CD4-positive, alpha-beta T cell treated with Interleukin-12 subunit alpha and Interleukin-12 subunit beta, for 1 hour (primary cell): ENCODE measurements around the gene SLC6A4.
"Not testable (repeated sequence)": the region's sequence is repeated elsewhere in the genome, so short reads cannot be mapped to it uniquely, and the experiment has no call there.

ENCODE experiments used
- DNase-seq: peaks from one replicate; pipeline ENCODE4 v3.0.0-alpha.2; 2020

The SLC6A4 gene

GRCh38 chr17:30217746-30218245 is 17.7 kb downstream of the SLC6A4 start:
- DNase-seq = no peak

- DNase-seq = no peak
Observed at GRCh38 chr17:30217054-30217453, 18.4 kb downstream of the SLC6A4 start.

- DNase-seq = no peak
Observed at GRCh38 chr17:30212750-30213149, 22.7 kb downstream of the SLC6A4 start.

GRCh38 chr17:30211371-30211770 is 24.1 kb downstream of the SLC6A4 start:
- DNase-seq = no peak

GRCh38 chr17:30210901-30211300 is 24.6 kb downstream of the SLC6A4 start:
- DNase-seq = no peak

GRCh38 chr17:30210366-30210765 is 25.1 kb downstream of the SLC6A4 start:
- DNase-seq = no peak

- no peak for DNase-seq
Observed at GRCh38 chr17:30209930-30210329, 25.6 kb downstream of the SLC6A4 start.

GRCh38 chr17:30208214-30208613 is 27.3 kb downstream of the SLC6A4 start:
- DNase-seq = no peak

GRCh38 chr17:30207655-30208054 is 27.8 kb downstream of the SLC6A4 start:
- no peak for DNase-seq

- DNase-seq = no peak
Observed at GRCh38 chr17:30203471-30203981, 32.0 kb downstream of the SLC6A4 start.

- DNase-seq = not testable (repeated sequence)
Observed at GRCh38 chr17:30200656-30201055, 34.8 kb downstream of the SLC6A4 start.

GRCh38 chr17:30200106-30200505 is 35.4 kb downstream of the SLC6A4 start:
- no peak for DNase-seq

- no peak for DNase-seq
Observed at GRCh38 chr17:30199600-30199999, 35.9 kb downstream of the SLC6A4 start.

- no peak for DNase-seq
Observed at GRCh38 chr17:30197416-30197815, 38.1 kb downstream of the SLC6A4 start.

GRCh38 chr17:30196504-30196903 is 39.0 kb downstream of the SLC6A4 start:
- no peak for DNase-seq

- no peak for DNase-seq
Observed at GRCh38 chr17:30191072-30191471, 44.4 kb downstream of the SLC6A4 start.

GRCh38 chr17:30188211-30188939 is 47.1 kb downstream of the SLC6A4 start:
- DNase-seq = no peak

- no peak for DNase-seq
Observed at GRCh38 chr17:30187573-30187972, 47.9 kb downstream of the SLC6A4 start.

- DNase-seq = no peak
Observed at GRCh38 chr17:30186761-30187160, 48.7 kb downstream of the SLC6A4 start.

GRCh38 chr17:30176855-30177254 is 58.6 kb downstream of the SLC6A4 start:
- no peak for DNase-seq

GRCh38 chr17:30174556-30174955 is 60.9 kb downstream of the SLC6A4 start:
- DNase-seq = no peak

GRCh38 chr17:30173649-30174048 is 61.8 kb downstream of the SLC6A4 start:
- DNase-seq = peak; percentile 3

GRCh38 chr17:30172560-30172959 is 62.9 kb downstream of the SLC6A4 start:
- no peak for DNase-seq

- DNase-seq = no peak
Observed at GRCh38 chr17:30170415-30170987, 65.0 kb downstream of the SLC6A4 start.
